ENCODE measurements around the gene TP53I11.

TP53I11 gene

GRCh38 chr11:44950625-44951476, at the start of gene TP53I11:
Gene TP53I11 (minus strand): TSS chr11:44950883. CDS start chr11:44938335, 12,548 bp downstream.
- DNase-seq: peak; percentile 43

GRCh38 chr11:44999068-44999467, 48.4 kb upstream of the TP53I11 start:
- DNase-seq: no peak

- DNase-seq: no peak
Observed at GRCh38 chr11:44998051-44998450, 47.4 kb upstream of the TP53I11 start.

- DNase-seq: no peak
Observed at GRCh38 chr11:44997566-44997965, 46.9 kb upstream of the TP53I11 start.

GRCh38 chr11:44994753-44995152, 44.1 kb upstream of the TP53I11 start:
- DNase-seq: no peak

- no peak for DNase-seq
Observed at GRCh38 chr11:44993971-44994704, 43.5 kb upstream of the TP53I11 start.

GRCh38 chr11:44992774-44993173, 42.1 kb upstream of the TP53I11 start:
- no peak for DNase-seq

GRCh38 chr11:44992181-44992582, 41.5 kb upstream of the TP53I11 start:
- no peak for DNase-seq

GRCh38 chr11:44990665-44991064, 40.0 kb upstream of the TP53I11 start:
- no peak for DNase-seq

GRCh38 chr11:44989831-44990566, 39.3 kb upstream of the TP53I11 start:
- no peak for DNase-seq

GRCh38 chr11:44988981-44989635, 38.4 kb upstream of the TP53I11 start:
- DNase-seq: no peak

GRCh38 chr11:44988111-44988510, 37.4 kb upstream of the TP53I11 start:
- no peak for DNase-seq

GRCh38 chr11:44987506-44987905, 36.8 kb upstream of the TP53I11 start:
- no peak for DNase-seq

GRCh38 chr11:44986315-44986714, 35.6 kb upstream of the TP53I11 start:
- DNase-seq: no peak

GRCh38 chr11:44985721-44986120, 35.0 kb upstream of the TP53I11 start:
- DNase-seq: no peak

GRCh38 chr11:44983786-44984185, 33.1 kb upstream of the TP53I11 start:
- DNase-seq: no peak

GRCh38 chr11:44982496-44983062, 31.9 kb upstream of the TP53I11 start:
- DNase-seq: no peak

GRCh38 chr11:44980533-44981427, 30.1 kb upstream of the TP53I11 start:
- DNase-seq: no peak

GRCh38 chr11:44979543-44980399, 29.1 kb upstream of the TP53I11 start:
- DNase-seq: no peak

GRCh38 chr11:44978961-44979331, 28.3 kb upstream of the TP53I11 start:
- no peak for DNase-seq

All from activated CD4-positive, alpha-beta T cell treated with anti-CD3 and anti-CD28 coated beads for 1 hour (primary cell).